HG03558 (cell line): ENCODE data around the gene FGGY.
"Not testable (repeated sequence)": the region's sequence is repeated elsewhere in the genome, so short reads cannot be mapped to it uniquely, and the experiment has no call there.

Experiments
- ATAC-seq: cut with Tn5 transposase; IDR thresholded peaks from one replicate; pipeline ENCODE4 v1.9.1; 2021; ENCODE audit warnings: moderate number of reproducible peaks; ENCODE audit not compliant: unreplicated experiment; ENCODE audit errors: extremely low read depth

The FGGY gene

DNA sequence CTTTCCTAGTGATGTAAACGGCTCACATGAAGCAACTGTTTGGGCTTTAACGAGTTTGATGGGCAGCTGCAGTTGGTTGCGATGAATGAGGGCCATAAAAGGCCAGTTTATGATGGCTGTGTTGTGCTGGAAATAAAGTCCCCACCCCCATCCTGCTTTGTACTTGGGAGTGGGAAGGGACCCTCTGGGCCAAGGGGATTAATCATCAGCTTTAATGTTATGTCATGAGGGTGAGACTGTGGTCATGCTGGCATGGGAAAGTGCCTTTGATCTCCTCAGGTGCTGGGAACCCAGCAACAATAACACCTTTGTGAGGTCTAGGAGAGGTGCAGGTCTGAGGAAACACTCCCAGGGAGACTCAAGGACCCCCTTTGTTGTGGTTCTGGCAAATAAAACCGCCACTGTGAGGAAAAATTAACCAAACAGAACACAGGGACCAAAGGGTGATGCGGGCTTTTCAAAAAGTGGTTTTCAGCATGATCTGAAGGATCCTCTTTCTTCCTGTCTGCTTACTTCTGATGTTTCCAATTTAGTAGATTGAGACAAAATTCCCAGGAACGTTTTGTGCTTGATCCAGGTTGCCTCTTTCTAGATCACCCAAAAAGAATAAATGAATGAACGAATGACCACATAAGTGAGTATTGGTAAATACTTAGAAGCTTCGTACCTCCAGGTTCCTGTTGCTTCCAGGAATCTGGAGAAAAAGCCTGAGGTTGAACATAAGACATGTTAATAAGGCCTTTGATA, 260.1 kb downstream of the FGGY start:
- no peak for ATAC-seq

- ATAC-seq = no peak
Observed at GRCh38 chr1:59557549-59557885, 260.6 kb downstream of the FGGY start.

DNA sequence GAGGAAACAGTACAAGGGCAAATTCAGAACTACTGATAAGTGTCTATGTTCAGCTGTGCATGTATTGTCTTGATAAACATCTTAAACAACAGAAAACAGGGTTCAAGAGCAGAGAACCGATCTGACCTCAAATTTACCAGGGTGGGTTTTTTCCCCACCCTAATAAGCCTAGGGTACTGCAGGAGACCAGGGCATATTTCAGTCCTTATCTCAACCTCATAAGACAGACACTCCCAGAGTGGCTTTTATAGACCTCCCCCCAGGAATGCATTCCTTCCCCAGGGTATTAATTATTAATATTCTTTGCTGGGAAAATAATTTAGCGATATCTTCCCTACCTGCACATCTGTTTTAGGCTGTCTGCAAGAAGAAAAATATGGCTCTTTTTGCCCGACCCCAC, 261.7 kb downstream of the FGGY start:
- not testable (repeated sequence) for ATAC-seq

- no peak for ATAC-seq
Observed at GRCh38 chr1:59560807-59561450, 264.0 kb downstream of the FGGY start.

GRCh38 chr1:59561796-59562195, 264.9 kb downstream of the FGGY start:
- ATAC-seq = no peak

DNA sequence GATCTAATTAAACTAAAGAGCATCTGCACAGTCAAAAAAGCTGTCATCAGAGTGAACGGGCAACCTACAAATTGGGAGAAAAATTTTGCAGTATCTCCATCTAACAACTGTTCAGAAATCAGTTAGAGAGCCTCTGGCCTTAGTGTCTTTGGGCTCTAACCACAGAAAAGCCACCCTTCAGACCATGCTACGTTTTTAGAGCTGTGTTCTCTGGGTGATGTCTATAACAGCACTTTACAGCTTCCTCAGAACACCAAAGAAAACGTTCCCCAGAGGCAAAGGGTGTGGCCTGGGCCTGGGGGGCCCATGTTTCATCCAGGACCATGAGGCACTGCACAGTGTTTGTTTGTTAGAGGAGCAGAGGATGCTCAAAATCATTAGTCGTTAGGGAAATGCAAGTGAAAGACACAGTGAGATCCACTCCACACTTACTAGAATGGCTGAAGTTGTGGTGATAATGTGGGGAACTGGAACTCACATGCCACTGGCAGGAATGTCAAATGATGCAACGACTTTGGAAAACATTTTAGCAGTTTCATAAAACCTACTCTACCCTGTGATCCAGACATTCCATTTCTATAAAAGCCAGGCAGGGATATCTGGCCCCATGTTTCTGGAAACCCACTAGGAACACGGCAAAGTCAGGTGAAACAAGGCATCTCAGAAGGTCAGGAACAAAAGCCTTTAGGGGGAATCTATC, 267.4 kb downstream of the FGGY start:
- no peak for ATAC-seq

DNA sequence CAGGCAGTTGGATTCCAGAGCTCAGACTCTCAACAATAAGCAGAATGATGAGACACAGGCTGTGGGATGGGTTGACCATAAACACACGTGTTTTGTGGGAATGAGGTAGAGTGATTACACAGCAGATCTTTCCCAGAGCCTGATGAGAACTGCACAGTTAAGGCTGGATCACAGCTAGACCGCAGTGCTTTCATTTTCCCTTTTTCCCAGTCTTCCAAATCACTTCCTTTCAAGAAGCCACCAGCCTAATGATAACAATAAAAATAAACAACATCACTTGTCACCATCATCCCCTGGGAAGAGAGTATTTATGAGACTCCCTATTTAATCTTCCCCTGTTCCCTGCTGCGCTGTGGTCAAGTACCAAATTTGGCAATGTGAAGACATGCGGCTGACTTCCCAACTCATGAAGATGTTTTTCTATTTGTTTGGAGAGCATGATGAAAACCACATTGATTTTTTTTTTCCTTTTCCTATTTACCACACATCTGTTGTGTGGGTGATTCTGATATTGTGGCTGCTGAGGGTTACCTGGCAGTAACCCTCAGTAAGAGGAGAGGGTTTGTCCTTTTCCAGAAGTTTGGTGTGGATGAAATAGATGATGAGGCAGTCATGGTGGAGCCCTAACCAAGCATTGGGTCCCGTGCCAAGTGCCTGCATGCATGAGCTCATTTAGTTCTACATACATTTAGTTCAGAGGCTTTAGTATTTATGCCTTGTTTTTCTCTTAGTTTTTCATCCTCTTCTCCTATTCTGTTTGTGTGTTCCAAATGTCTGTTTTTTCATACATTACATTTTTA, 268.9 kb downstream of the FGGY start:
- ATAC-seq = no peak

GRCh38 chr1:59568158-59568935, 271.5 kb downstream of the FGGY start:
- no peak for ATAC-seq

GRCh38 chr1:59569198-59569597, 272.3 kb downstream of the FGGY start:
- ATAC-seq = no peak

DNA sequence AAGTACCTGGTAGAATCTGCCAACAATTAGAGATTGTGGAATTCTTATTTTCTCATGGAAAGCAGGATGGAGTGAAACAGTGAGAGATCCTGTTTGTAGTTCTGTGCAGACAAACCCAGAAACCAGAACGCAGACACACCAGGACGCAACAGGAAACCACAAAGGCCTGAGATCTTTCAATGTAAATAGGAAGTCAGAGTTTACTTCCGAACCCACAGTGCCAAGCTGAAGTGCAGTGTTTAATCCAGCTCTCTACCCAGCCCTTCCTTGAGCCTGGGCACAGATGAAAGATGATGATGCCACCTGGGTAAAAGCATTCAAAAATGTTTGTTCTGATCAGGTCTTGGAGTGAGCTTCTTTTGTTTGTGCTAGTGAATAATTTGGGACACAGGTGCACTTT, 273.6 kb downstream of the FGGY start:
- no peak for ATAC-seq

GRCh38 chr1:59574085-59574484, 277.2 kb downstream of the FGGY start:
- no peak for ATAC-seq

GRCh38 chr1:59577774-59578173, 280.9 kb downstream of the FGGY start:
- ATAC-seq = no peak

GRCh38 chr1:59579222-59579621, 282.3 kb downstream of the FGGY start:
- no peak for ATAC-seq

DNA sequence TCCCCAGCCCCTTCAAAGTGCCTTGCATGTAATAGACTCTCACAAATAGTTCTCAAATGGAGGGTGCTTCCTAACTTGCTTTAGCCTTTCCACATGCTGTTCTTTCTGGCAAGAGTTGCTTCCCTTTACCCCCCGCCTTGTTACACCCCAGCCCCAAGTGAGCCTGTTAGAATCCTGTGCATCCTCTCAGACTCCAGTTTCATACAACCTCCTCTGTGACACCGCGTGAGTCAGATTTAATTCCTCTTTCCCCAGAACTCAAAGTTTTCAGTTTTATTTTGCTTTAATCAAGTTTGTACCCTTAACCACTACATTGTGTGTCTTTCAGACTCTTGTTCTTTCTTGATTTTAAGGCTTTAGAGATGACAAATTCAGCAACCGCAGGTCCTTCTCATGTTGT, 283.4 kb downstream of the FGGY start:
- ATAC-seq = no peak

- ATAC-seq = not testable (repeated sequence)
Observed at GRCh38 chr1:59592410-59592809, 295.5 kb downstream of the FGGY start.

DNA sequence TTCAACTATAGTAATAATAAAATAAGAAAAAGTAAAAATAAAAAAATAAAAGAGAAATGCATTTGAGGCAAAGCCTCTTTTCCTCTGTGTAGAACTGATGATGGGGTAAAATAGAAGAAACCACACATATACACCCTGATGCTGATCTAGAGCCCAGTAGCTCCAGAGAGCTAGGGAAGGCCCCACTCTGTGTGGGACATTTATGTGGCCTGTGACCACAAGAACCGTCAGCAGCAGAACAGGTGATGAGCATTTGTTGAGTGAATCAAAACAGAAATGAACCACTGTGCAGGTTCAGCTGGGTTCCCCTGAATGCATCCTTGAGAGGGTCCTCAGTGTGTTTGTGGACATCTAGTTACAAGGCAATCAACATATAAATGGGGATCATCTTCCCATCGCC, 296.0 kb downstream of the FGGY start:
- ATAC-seq = no peak

- no peak for ATAC-seq
Observed at GRCh38 chr1:59593798-59594790, 297.2 kb downstream of the FGGY start.

GRCh38 chr1:59595774-59596173, 298.9 kb downstream of the FGGY start:
- ATAC-seq = no peak

DNA sequence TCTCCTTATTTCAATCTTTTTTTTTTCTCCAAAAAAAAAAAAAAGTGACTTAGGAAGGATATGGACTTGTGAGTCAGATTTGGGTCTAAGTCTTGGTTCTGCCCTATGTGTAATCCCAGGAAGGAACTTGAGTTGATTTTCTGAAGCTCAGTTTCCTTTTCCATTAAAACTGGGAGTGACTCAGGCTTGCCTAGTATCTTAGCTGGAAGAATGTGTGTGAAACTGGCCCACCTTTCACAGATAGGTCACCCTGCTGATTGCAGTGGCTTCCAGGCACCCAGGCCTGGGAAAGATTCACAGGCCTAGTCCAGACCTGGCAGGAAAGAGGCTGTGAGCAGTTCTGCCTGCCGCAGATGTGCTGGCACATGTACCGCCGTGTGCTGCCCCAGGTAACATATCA, 299.5 kb downstream of the FGGY start:
- no peak for ATAC-seq
